GM23338 (cell line): ENCODE data around the gene LYST. TPM values are rescaled to one million over a fixed set of nuclear protein-coding genes. Genes with fewer than 3 reads are reported as not detected.

ENCODE experiments used
- ATAC-seq: fragments of 200-7000 bp; cut with Tn5 transposase; 3 replicates; pipeline ENCODE4 v1.9.1; 2020
- DNase-seq: peaks from one replicate; pipeline ENCODE4 v3.0.0-alpha.2; 2015; ENCODE audit warnings: low spot score
- H2AFZ ChIP-seq: fragments of 200-600 bp; sonication (generic); 2 replicates; pipeline ENCODE4 v1.8.0; 2016; ENCODE audit warnings: antibody characterized with exemption, mild to moderate bottlenecking, moderate library complexity
- H3F3A ChIP-seq: fragments of 200-600 bp; sonication (generic); replicated peaks from 2 replicates; pipeline ENCODE4 v1.8.0; 2017; ENCODE audit warnings: antibody characterized with exemption, mixed run types, low read depth
- H3K27ac ChIP-seq: fragments of 200-600 bp; sonication (generic); 2 replicates; pipeline ENCODE4 v1.6.1; 2016; ENCODE audit warnings: low read depth
- H3K27me3 ChIP-seq: fragments of 200-600 bp; sonication (generic); 2 replicates; pipeline ENCODE4 v1.8.0; 2016; ENCODE audit warnings: mild to moderate bottlenecking, mixed run types, moderate library complexity; ENCODE audit not compliant: insufficient read depth
- H3K36me3 ChIP-seq: fragments of 200-600 bp; sonication (generic); 2 replicates; pipeline ENCODE4 v1.8.0; 2016; ENCODE audit warnings: mild to moderate bottlenecking; ENCODE audit not compliant: insufficient read depth
- H3K4me1 ChIP-seq: fragments of 200-600 bp; sonication (generic); 2 replicates; pipeline ENCODE4 v1.8.0; 2016; ENCODE audit warnings: mild to moderate bottlenecking, moderate library complexity; ENCODE audit not compliant: insufficient read depth
- H3K4me2 ChIP-seq: fragments of 200-600 bp; sonication (generic); 2 replicates; pipeline ENCODE4 v1.7.1; 2017; ENCODE audit warnings: mixed run types
- H3K4me3 ChIP-seq: fragments of 200-600 bp; sonication (generic); 2 replicates; pipeline ENCODE4 v1.6.1; 2016; ENCODE audit warnings: mixed run types
- H3K79me2 ChIP-seq: fragments of 200-600 bp; sonication (generic); replicated peaks from 2 replicates; pipeline ENCODE4 v1.8.0; 2017; ENCODE audit warnings: mild to moderate bottlenecking; ENCODE audit not compliant: insufficient read depth
- H3K9me2 ChIP-seq: fragments of 200-600 bp; sonication (generic); 2 replicates; pipeline ENCODE4 v1.8.0; 2017; ENCODE audit not compliant: insufficient read depth
- H4K20me1 ChIP-seq: fragments of 200-600 bp; sonication (generic); replicated peaks from 2 replicates; pipeline ENCODE4 v1.8.0; 2017; ENCODE audit warnings: mild to moderate bottlenecking; ENCODE audit not compliant: insufficient read depth
- H3K27ac Mint-ChIP-seq: 2 replicates; pipeline ENCODE4 v1.8.0; 2020; ENCODE audit warnings: inconsistent platforms, mild to moderate bottlenecking, moderate library complexity, mixed read lengths
- H3K27me3 Mint-ChIP-seq: 3 replicates; pipeline ENCODE4 v1.8.0; 2022; ENCODE audit warnings: low read depth, mild to moderate bottlenecking, moderate library complexity, mixed read lengths, inconsistent platforms; ENCODE audit not compliant: insufficient read depth, poor library complexity
- H3K36me3 Mint-ChIP-seq: 3 replicates; pipeline ENCODE4 v1.8.0; 2021; ENCODE audit warnings: low read depth, mild to moderate bottlenecking, inconsistent platforms, moderate library complexity, mixed read lengths
- H3K4me1 Mint-ChIP-seq: 3 replicates; pipeline ENCODE4 v1.8.0; 2020; ENCODE audit warnings: mild to moderate bottlenecking, inconsistent platforms, mixed read lengths
- H3K4me3 Mint-ChIP-seq: 3 replicates; pipeline ENCODE4 v1.8.0; 2021; ENCODE audit warnings: moderate library complexity, mild to moderate bottlenecking, inconsistent platforms, mixed read lengths
- H3K9me3 Mint-ChIP-seq: 3 replicates; pipeline ENCODE4 v1.8.0; 2020; ENCODE audit warnings: moderate library complexity, mild to moderate bottlenecking, inconsistent platforms, mixed read lengths
- CREB1 ChIP-seq: fragments of 250-450 bp; sonication (Bioruptor Pico); IDR thresholded peaks from 2 replicates; pipeline ENCODE4 v1.5.0; 2020; ENCODE audit warnings: low read depth, mild to moderate bottlenecking, moderate library complexity
- EZH2phosphoT487 ChIP-seq: fragments of 200-600 bp; sonication (generic); IDR thresholded peaks from one replicate; pipeline ENCODE4 v1.8.1; 2018; ENCODE audit warnings: antibody characterized with exemption; ENCODE audit not compliant: unreplicated experiment
- NANOG ChIP-seq: IDR thresholded peaks from 2 replicates; pipeline ENCODE4 v1.6.1; 2016; ENCODE audit warnings: antibody characterized with exemption, borderline replicate concordance
- ZNF331 ChIP-seq: fragments of 250-450 bp; sonication (Bioruptor Pico); IDR thresholded peaks from 2 replicates; pipeline ENCODE4 v1.5.0; 2020; ENCODE audit warnings: low read depth, mild to moderate bottlenecking, moderate library complexity
- ZNF462 ChIP-seq: fragments of 250-450 bp; sonication (Bioruptor Pico); IDR thresholded peaks from 2 replicates; pipeline ENCODE4 v1.5.0; 2020; ENCODE audit warnings: mild to moderate bottlenecking, moderate library complexity
- polyA plus RNA-seq: library from polyadenylated mRNA; unstranded; fragments of >200 nt; fragmentation: Nextera tagmentation; extraction: Ambion mirVana; gene quantifications from 2 replicates; pipeline ENCODE4 v1.2.1, GENCODE V29; 2016
- total RNA-seq: library from RNA; depleted of rRNA; stranded (reverse); fragments of >200 nt; shearing (Covaris generic); gene quantifications from 2 replicates; pipeline ENCODE4 v1.2.3, GENCODE V29; 2014

Gene LYST
- total and polyA plus RNA-seq, 2 experiments from 2014 or later, result 0.21 to 1.0 TPM

DNA sequence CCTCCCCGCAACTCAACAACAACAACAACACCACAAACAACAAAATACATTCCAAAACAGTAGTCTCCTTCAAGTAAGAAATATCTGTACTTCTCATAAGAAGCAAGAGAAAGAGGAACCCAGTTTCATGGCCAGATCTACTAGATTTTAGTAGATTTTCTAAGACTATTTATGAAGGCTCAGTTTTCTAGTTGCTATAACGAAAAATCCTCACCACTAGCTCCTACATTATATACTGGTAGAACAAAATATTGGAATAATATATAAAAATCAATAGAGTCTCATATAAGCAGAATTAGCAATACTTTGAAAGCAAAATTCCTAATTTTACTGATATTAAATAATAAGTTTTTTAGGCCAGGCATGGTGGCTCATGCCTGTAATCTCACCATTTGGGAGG, 86.9 kb downstream of the LYST start (continued):
- TF ChIP-seq ZNF462 (CRISPR knock-in tag) (no peak), ZNF331 (CRISPR knock-in tag) (no peak)

- H3K27ac ChIP-seq, result no peak overlapping the region
- H3F3A ChIP-seq, result no peaks in the 10 kb centered on the region
- peaks cover 2% of the 10 kb centered on the region for H3K27me3 Mint-ChIP-seq
- H3K9me3 Mint-ChIP-seq, result no peaks in the 10 kb centered on the region
- peaks cover 8% of the 10 kb centered on the region; the same call in 2 of the 3 replicates for H3K4me1 Mint-ChIP-seq
- no peak for TF ChIP-seq NANOG
- H3K4me3 ChIP-seq, result no peak overlapping the region
- no peaks in the 10 kb centered on the region for H3K36me3 Mint-ChIP-seq
- H3K27me3 ChIP-seq, result no peaks in the 10 kb centered on the region
- no peak overlapping the region for H3K4me2 ChIP-seq
- no peaks in the 10 kb centered on the region; the same call in 1 of the 2 replicates for H3K4me1 ChIP-seq
- H4K20me1 ChIP-seq, result no peaks in the 10 kb centered on the region
- no peaks in the 10 kb centered on the region for H3K36me3 ChIP-seq
- H3K4me3 Mint-ChIP-seq, result no peak overlapping the region
- ATAC-seq (no peak), DNase-seq (no peak)
- H3K9me2 ChIP-seq, result no peaks in the 10 kb centered on the region
- no peak overlapping the region for H3K27ac Mint-ChIP-seq
- H3K79me2 ChIP-seq, result no peaks in the 10 kb centered on the region
- H2AFZ ChIP-seq, result no peak overlapping the region
Measured at GRCh38 chr1:235776396-235776795, 90.3 kb downstream of the LYST start.

GRCh38 chr1:235775246-235775860, 91.4 kb downstream of the LYST start:
- no peaks in the 10 kb centered on the region for H3K9me3 Mint-ChIP-seq
- Histone ChIP-seq H3K4me2 (no peak overlapping the region), H3F3A (no peaks in the 10 kb centered on the region), H3K4me1 (no peaks in the 10 kb centered on the region; the same call in 1 of the 2 replicates), H3K79me2 (no peaks in the 10 kb centered on the region), H3K36me3 (no peaks in the 10 kb centered on the region), H3K27me3 (no peaks in the 10 kb centered on the region), H2AFZ (no peak overlapping the region), H3K27ac (no peak overlapping the region), H4K20me1 (no peaks in the 10 kb centered on the region), H3K4me3 (no peak overlapping the region), H3K9me2 (no peaks in the 10 kb centered on the region)
- H3K36me3 Mint-ChIP-seq, result no peaks in the 10 kb centered on the region
- H3K4me3 Mint-ChIP-seq, result no peak overlapping the region
- peak; percentile 98 for ATAC-seq
- H3K27ac Mint-ChIP-seq, result no peak overlapping the region
- DNase-seq, result peak; percentile 25
- H3K27me3 Mint-ChIP-seq, result peaks cover 2% of the 10 kb centered on the region
- H3K4me1 Mint-ChIP-seq, result peaks cover 8% of the 10 kb centered on the region; the same call in 2 of the 3 replicates
- TF ChIP-seq ZNF331 (CRISPR knock-in tag) (no peak), CREB1 (CRISPR knock-in tag) (no peak), EZH2phosphoT487 (no peak)
